HG03108 (cell line): Measurements from ENCODE around the gene MUC2.

Source experiments
- ATAC-seq: cut with Tn5 transposase; IDR thresholded peaks from one replicate; pipeline ENCODE4 v1.9.1; 2021; ENCODE audit warnings: moderate library complexity; ENCODE audit not compliant: unreplicated experiment

The MUC2 gene

GRCh38 chr11:1036303-1036923 is 38.3 kb upstream of the MUC2 start, which contains the start of gene MUC6:
TSS of gene MUC6 (minus strand) at chr11:1036718. CDS start at chr11:1036655, 63 bp downstream.
- ATAC-seq: no peak

- ATAC-seq: no peak
Observed at GRCh38 chr11:1036931-1037330, 37.7 kb upstream of the MUC2 start.

- no peak for ATAC-seq
Observed at GRCh38 chr11:1037506-1038055, 37.1 kb upstream of the MUC2 start.

GRCh38 chr11:1038361-1038760 is 36.3 kb upstream of the MUC2 start:
- ATAC-seq: no peak

GRCh38 chr11:1038921-1039320 is 35.8 kb upstream of the MUC2 start:
- ATAC-seq: no peak

- no peak for ATAC-seq
Observed at GRCh38 chr11:1039481-1040427, 34.9 kb upstream of the MUC2 start.

GRCh38 chr11:1040428-1041148 is 34.1 kb upstream of the MUC2 start:
- no peak for ATAC-seq

- no peak for ATAC-seq
Observed at GRCh38 chr11:1041149-1041467, 33.6 kb upstream of the MUC2 start.

- no peak for ATAC-seq
Observed at GRCh38 chr11:1041471-1041870, 33.2 kb upstream of the MUC2 start.

- ATAC-seq: no peak
Observed at GRCh38 chr11:1041936-1042608, 32.6 kb upstream of the MUC2 start.

GRCh38 chr11:1042626-1043562 is 31.8 kb upstream of the MUC2 start:
- ATAC-seq: no peak

- ATAC-seq: no peak
Observed at GRCh38 chr11:1043563-1044096, 31.0 kb upstream of the MUC2 start.

GRCh38 chr11:1044160-1044559 is 30.5 kb upstream of the MUC2 start:
- ATAC-seq: no peak

- ATAC-seq: no peak
Observed at GRCh38 chr11:1047595-1048156, 27.0 kb upstream of the MUC2 start.

- no peak for ATAC-seq
Observed at GRCh38 chr11:1048375-1049070, 26.2 kb upstream of the MUC2 start.

- no peak for ATAC-seq
Observed at GRCh38 chr11:1049071-1049405, 25.6 kb upstream of the MUC2 start.

- no peak for ATAC-seq
Observed at GRCh38 chr11:1049431-1049891, 25.2 kb upstream of the MUC2 start.

- no peak for ATAC-seq
Observed at GRCh38 chr11:1049911-1050580, 24.6 kb upstream of the MUC2 start.
